ENCODE measurements around the gene MSI1.
"Not testable (repeated sequence)": the region's sequence is repeated elsewhere in the genome, so short reads cannot be mapped to it uniquely, and the experiment has no call there.

MSI1 gene

DNA sequence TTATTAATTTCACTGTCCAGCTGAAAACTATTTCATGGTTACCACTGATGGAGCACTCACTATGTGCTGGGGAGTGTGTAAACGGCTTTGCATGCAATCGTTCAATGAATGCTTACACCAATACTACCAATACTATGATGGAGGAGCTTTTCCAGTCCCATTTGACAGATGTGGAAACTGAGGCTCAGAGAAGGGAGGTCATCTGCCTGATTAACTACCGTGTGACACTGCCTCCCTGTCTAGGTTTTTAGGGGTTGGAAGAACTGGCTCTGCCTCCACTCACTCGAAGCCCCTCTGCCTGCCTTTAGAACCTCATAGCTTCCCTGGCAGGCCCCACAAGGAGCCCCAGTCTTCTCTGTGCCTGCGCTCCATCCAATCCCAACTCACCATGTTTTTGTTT, 11.9 kb downstream of the MSI1 start:
- DNase-seq (ENCODE audit: low read depth in 2 of 2): no peak

DNA sequence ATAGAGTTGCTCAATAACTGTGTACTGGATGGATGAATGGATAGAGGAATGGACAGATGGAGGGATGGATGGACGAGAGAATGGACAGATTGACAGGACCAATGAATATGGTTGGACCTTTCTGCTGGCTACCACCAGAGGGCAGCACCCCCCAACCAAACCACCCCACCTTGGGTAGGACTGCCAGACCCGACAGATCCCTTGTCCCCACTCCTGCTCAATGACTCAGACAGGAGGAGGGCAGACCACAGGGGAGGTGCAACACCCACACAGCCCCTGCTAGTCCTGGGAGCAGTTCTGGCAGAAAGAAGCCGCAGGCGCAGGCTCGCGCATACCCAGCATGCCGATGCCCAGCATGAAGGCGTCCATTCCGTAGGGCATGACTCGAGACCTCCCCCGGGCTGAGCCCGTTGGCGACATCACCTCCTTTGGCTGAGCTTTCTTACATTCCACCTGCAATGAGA, 12.4 kb downstream of the MSI1 start:
- peak; percentile 40 to 50 for DNase-seq (ENCODE audit: low read depth in 2 of 2)

DNA sequence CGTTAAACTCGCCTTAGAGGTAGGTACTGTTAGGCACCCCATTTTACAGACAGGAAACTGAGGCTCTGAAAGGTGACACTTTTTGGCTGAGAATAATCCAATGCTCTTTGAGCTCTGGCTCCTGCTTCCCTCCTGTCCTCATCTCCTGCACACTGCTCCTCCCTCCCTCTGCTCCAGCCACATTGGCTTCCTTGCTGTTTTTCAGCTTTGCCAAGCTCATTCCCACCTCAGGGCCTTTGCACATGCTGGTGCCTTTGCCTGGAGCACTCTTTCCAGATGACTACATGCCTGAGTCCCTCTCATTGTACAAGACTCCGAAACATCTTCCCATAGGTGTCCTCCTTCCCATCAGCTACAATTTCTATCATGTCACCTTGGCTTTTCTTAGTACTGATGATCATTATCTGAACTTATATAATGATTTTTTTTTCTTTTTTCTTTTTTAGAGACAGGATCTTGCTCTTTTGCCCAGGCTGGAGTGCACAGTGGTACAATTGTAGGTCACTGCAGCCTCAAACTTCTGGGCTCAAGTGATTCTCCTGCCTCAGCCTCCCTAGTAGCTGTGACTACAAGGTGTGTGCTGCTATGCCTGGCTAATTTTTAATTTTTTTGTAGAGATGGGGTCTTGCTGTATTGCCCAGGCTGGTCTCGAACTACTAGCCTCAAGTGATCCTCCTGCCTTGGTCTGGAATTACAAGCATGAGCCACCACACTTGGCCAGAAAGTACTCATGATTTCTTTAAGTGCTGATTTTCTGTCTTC, 15.2 kb downstream of the MSI1 start:
- DNase-seq (ENCODE audit: low read depth in 2 of 2): no peak

DNA sequence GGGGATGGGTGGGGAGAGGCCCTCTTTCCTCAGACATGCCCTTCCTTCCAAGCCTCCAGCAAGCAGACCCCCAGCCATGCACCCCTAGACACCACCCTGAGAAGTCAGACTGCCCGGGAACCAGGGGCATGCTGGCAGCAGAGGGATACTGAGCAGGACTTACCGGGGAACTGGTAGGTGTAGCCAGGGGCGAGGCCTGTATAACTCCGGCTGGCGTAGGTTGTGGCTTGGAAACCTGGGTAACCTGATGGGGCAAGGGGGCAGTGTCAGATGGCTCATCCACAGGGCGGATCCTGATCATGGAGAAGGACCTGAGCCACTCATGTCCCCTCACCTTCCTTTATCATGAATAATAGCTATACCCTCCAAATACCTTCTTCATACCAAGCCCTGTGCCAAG, 15.8 kb downstream of the MSI1 start:
- DNase-seq (ENCODE audit: low read depth in 2 of 2): no peak

DNA sequence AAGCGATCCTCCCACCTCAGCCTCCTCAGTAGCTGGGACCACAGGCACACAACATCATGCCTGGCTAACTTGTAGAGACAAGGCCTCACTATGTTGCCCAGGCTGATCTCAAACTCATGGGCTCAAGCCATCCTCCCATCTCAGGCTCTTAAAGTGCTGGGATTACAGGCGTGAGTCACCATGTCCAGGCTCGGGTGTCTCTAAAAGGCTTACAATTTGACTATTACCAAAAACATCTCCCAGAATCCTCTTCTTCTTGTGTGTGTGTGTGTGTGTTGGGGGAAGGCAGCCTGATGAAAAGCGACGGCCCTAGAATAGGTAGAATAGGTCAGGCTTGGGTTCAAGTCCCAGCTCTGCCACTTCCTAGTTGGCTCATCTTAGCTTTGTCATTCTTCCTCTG, 16.8 kb downstream of the MSI1 start:
- DNase-seq (ENCODE audit: low read depth in 2 of 2): no peak

DNA sequence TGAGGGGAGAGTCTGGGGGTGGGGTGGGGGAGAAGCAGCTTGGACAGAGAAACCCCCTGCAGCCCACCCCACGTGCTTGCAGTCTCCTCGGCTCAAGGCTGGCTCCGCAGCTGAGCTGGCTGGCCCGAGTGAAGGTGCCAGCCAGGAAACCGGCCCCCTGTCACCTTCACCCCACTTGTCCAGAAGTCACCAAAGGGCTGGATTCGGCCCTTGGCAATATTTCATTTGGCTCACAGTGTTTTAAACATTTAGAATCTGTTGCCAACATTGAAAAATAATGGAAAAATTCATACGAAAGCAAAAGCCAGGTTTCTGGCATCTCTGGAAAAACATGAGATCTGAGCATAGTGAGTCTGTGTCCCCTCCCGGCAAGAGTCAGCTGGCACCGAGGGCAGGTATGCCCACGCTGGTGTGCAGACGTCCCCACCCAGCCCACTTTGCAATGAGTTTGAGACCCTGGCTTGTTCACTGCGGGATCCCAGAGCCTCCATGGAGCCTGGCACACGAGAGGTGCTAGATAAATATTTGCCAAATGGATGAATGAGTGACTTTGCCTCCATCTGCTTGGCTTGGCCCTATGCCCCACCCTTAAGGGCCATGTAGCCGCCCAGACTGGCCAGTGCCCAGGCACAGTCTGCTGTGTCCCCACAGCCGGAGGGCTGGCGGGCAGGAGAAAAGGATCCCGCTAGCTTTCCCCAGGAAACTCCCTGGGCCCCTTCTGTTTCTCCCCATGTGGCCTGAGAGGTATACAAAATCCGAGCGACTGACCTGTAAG, 18.2 kb downstream of the MSI1 start:
- DNase-seq (ENCODE audit: low read depth in 2 of 2): no peak

DNA sequence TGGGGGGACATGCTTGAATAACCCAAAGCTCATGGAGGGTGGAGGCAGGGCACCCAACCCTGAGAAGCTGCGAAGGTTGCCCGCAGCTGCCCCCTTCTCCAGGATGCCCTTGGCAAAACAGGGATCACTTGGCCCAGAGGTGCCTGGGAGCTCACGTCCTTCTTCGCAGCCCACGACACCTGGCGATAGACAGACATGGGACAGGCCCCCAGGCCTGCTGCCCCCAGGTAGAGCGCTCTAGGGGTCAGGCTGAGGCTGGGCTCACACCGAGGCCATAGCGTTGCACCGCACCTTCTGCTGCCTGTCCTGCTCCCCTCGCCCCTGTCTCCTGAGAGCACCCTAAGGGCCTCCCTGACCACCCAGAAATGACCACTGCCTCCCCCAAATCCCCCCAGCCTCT, 21.2 kb downstream of the MSI1 start:
- no peak for DNase-seq (ENCODE audit: low read depth in 2 of 2)

DNA sequence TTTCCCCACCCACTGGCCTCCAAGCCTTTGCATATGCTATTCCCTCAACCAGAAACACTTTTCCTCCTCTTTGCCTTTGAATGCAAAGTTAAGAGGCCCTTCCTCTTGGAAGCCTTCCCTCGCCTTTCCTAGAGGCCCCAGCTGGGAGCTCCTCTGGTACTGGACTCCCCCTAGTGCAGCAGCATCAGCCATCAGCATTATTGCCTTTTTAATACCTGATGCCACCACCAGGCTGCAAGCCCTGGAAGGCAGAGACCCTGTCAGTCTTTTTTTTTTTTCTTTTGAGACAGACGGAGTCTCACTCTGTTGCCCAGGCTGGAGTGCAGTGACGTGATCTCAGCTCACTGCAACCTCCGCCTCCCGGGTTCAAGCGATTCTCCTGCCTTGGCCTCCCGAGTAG, 22.3 kb downstream of the MSI1 start:
- DNase-seq (ENCODE audit: low read depth in 2 of 2): no peak

DNA sequence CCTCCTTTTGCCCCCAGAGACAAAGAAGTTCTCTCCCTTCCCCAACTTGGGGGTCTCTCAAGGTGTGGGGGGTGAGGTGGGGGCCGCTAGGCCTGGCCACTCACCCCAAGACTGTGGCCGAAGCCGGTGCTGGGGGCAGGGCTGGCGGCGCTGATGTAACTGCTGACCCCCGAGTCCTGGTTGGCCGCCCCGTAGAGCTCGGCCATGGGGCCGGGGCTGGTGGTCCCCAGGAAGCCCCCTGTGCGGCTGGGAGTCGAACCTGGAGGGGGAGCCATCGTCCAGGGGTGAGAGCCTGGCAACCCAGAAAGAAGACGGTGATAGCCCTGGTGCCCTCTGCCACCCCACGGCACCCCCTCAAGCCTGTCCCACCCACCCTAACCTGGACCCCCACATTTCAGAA, 22.9 kb downstream of the MSI1 start:
- DNase-seq (ENCODE audit: low read depth in 2 of 2): no peak

DNA sequence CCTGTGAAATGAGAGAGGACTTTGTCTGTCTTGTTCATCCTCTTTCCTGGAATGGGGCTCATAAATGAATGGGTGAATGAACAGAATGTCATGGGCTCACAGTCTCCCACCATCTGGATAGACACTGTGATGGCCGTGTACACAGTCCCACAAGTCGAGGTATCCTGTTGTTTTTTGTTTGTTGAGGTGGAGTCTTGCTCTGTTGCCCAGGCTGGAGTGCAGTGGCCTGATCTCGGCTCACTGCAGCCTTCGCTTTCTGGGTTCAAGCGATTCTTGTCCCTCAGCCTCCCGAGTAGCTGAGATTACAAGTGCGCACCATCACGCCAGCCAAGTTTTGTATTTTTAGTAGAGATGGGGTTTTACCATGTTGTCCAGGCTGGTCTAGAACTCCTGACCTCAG, 25.3 kb downstream of the MSI1 start:
- no peak for DNase-seq (ENCODE audit: low read depth in 2 of 2)

DNA sequence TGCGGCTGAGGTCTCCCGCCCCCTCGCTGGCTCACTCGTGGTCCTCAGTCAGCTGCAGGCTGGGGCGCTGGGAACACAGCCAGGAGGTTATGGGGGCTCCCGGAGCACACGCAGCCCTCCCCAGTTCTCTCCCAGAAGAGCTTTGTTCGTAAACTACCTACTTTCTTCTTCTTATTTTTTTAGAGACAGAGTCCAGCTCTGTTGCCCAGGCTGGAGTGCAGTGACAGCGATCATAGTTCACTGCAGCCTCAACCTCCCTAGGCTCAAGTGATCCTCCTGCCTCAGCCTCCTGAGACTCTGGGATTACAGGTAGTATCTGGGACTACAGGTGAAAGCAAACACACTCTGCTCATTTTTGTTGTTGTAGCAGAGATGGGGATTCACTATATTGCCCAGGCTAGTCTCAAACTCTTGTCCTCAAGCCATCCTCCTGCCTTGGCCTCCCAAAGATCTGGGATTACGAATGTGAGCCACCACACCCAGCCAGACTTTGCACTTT, 25.9 kb downstream of the MSI1 start:
- no peak for DNase-seq (ENCODE audit: low read depth in 2 of 2)

DNA sequence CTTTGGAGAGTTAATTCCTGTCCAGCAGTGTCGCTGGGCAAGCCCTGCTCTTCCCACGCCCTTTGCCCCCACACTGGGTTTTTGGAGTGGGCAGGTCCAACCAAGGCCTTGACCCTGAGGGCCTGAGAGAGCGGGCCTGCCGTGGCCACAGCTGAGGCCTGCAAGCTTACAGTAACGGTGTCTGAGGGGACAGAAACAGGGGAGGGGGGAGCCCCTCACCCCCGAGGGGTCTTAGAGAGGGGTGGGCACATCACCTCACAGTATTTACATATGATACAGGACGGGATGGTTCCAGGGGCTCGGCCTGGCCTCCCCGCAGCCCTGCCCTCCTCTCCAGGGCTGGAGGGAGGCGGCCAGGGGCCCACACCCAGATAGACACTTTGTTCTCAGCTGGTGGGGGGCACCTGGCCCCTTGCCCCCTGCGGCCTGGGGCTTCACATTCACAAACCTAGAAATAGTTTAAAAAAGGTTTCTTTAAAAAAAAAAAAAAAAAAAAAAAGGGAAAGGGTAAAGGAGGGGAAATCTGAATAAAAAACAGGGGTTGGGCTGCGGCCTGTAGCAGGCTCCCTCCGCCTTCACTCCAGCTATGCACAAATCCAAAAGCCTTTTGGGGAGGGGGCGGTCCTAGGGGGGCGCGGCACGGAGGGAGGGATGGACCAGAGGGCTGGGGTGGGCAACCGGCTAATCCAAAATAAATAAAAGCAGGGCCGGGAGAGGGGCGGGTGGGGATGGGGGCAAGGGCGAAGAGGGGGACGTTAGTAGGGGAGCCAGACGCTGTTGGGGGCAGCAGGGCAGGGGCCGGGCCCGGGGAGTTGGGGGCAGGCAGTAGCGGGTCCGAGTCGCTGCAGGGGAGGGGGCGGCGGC, 26.6 kb downstream of the MSI1 start:
- DNase-seq (ENCODE audit: low read depth in 2 of 2): no peak

DNA sequence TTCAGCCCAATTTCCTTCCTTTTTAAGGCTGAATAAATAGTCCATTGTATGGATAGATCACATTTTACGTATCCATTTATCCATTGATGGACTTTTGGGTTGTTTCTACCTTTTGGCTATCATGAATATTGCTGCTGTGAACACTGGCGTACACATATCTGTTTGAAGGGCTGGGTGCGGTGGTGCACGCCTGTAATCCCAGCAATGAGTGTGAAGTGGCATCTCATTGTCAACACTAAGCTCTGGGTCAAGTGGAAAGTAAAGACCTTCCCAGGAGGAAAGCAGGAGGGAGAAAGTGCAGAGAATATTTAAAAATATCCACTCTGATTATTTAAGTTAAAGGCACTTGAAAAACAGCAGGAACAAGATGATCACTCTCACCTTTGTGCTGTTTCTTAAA, 29.7 kb downstream of the MSI1 start:
- no peak for DNase-seq (ENCODE audit: low read depth in 2 of 2)

DNA sequence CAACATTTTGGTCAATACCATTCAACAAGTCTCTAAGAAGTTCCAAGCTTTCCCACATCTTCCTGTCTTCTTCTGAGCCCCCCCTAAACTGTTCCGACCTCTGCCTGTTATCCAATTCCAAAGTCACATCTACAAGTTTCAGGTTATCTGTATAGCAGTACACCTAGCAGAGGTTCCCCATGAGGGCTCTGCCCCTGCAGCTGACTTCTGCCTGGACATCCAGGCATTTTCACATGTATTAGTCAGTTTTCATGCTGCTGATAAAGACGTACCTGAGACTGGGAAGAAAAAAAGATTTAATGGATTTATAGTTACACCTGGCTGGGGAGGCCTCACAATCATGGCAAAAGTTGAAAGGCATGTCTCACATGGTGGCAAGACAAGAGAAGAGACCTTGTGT, 31.2 kb downstream of the MSI1 start:
- DNase-seq (ENCODE audit: low read depth in 2 of 2): no peak

DNA sequence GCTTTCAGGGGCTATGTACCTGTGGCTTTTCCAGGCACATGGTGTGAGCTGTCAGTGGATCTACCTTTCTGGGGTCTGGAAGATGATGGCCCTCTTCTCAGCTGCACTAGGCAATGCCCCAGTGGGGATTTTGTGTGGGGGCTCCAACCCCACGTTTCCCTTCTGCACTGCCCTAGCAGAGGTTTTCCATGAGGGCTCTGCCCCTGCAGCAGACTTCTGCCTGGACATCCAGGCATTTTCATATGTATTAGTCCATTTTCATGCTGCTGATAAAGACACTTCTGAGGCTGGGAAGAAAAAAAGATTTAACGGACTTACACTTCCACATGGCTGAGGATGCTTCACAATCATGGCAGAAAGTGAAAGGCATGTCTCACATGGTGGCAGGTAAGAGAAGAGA, 32.6 kb downstream of the MSI1 start:
- not testable (repeated sequence) for DNase-seq (ENCODE audit: low read depth in 2 of 2)

DNA sequence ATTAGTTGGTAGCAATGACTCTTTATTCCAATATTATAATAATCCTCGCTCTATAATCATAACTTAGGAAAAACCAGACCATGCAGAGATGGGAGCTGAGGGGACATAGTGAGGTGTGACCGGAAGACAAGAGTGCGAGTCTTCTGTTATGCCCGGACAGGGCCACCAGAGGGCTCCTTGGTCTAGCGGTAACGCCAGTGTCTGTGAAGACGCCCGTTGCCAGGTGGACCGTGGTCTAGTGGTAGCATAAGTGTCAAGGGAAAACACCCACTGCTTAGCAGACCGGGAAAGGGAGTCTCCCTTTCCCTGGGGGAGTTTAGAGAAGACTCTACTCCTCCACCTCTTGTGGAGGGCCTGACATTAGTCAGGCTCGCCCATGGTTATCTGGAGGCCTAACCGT, 33.5 kb downstream of the MSI1 start:
- not testable (repeated sequence) for DNase-seq (ENCODE audit: low read depth in 2 of 2)

DNA sequence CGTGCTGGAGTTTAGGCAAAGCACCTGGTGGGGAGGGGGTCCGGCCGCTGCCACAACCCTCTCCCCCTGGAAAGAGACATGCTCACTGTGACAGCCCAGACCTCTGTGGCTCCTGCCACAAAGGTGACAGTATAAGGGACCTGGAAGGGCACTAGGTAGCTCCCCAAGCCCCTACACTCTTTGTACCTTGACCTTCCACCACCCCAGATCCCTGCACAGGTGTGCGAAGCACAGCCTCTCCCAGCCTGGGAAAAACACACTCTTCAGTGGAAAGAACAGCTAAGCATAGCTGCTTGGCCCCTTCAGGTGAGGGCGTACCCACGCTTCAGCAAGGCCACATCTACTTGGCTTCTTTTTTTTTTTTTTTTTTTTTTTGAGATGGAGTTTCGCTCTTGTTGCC, 36.4 kb downstream of the MSI1 start:
- DNase-seq (ENCODE audit: low read depth in 2 of 2): no peak

DNA sequence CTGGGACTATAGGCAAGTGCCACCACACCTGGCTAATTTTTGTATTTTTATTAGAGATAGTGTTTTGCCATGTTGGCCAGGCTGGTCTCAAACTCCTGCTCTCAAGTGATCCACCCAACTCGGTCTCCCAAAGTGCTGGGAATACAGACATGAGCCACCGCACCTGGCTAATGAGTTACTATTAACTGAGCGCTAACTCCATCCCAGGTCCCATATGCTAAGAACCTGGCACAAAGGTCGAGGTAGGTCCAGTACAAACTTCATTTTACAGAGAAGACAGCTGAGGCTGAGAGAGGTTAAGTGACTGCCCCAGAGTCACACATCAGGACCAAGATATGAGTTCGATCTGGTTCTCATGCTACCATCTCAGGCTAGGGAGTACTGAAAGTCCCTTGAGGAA, 36.9 kb downstream of the MSI1 start:
- DNase-seq (ENCODE audit: low read depth in 2 of 2): no peak

DNA sequence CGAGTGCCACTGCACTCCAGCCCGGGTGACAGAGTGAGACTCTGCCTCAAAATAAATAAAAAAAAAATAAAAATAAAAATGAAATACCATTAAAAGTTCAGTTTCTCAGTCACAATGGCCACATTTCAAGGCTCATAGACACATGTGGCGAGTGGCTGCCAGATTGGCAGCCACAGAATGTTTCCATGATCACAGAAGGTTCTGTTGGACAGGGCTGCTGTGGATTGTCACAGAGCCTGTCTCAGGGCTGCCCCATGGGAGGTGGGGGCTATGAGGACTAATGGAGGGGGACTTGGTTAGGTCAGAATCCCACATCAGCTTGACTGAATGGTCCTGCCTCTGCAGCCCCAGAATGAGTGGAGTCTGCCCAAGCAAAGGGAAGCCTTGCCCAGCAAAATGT, 37.6 kb downstream of the MSI1 start:
- DNase-seq (ENCODE audit: low read depth in 2 of 2): no peak

DNA sequence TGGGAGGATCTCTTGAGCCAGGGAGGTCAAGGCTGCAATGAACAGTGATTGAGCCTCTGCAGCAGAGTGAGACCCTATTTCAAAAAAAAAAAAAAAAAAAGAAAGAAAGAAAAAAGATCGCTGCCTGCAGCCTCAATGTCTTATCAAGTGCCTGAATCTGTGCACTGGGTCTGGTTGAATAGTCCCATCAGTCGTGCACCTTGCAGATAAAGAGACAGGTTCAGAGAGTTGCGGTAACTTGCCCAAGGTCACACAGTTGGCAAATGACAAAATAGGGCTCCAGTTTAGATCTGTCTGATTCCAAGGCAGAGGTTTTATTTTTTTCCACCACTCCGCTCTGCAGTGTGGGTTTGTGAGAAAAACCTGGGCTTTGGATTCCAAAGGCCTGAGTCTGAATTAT, 40.7 kb downstream of the MSI1 start:
- no peak for DNase-seq (ENCODE audit: low read depth in 2 of 2)

DNA sequence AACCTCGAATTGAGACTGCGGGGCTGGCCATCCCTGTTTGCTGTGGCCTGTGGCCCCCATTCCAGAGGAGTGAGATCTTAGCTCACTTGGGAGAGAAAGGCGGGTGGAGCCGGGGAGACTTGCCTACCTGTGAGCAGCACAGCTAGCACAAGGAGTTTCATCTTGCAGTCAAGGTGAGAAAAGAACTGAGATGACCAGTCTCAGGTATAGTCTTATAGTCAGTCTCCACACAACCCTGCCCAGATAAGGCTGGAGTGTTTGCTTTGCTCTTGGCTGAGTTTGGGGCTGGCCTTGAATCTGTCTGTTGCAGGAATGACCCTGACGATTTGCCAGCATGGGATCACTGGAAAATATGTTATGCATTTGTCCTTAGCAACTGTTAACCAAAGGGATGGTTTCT, 41.4 kb downstream of the MSI1 start, which contains the start of gene PLA2G1B:
Gene PLA2G1B, minus strand, starts transcription at position 187 of the 400 bp plus-strand sequence. Its CDS starts 26 bp downstream, at position 161.
- DNase-seq (ENCODE audit: low read depth in 2 of 2): no peak

DNA sequence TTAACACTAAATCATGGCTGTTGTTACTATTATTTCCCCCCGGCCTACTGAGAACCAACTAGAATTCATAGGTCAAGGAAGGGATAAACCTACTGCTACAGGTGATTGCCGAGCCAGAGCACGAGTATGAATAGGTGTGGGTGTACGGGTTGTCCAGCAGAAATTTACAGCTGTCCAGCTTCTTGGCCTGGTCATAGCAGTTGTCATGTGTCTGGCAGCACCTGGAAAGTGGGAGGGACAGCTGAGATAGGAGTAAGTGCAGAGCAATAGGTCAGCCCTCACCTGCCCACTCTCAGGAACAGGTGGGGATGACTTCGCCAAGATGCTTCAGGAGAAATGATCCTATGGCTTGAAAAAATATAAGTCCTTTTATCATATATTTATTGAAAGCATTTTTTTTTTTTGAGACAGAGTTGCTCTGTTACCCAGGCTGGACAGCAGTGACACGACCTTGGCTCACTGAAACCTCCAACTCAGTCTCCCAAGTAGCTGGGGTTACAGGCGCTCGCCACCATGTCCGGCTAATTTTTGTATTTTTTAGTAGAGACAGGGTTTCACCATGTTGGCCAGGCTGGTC, 44.0 kb downstream of the MSI1 start:
- no peak for DNase-seq (ENCODE audit: low read depth in 2 of 2)
